Measurements from ENCODE around the gene C19orf44. TPM values are rescaled to one million over a fixed set of nuclear protein-coding genes. Genes with fewer than 3 reads are reported as not detected.

Gene C19orf44
- total and polyA plus RNA-seq, 2 of the 4 experiments (the other 2 are of a cell fraction) = 1.4 to 3.8 TPM

- H3K9ac ChIP-seq (ENCODE audit: low read depth, low read length) = no peak overlapping the region
- H3K23ac ChIP-seq (ENCODE audit: low read depth, low read length) = no peak overlapping the region
- H4K8ac ChIP-seq (ENCODE audit: low read depth in 2 of 2, low read length in 2 of 2) = no peak overlapping the region
- WGBS, 2 experiments (ENCODE audit: extremely low coverage in 2 of 2, insufficient read length in 1 of 2) = no CpG with 5 or more reads among the region's 3 CpGs
- intact Hi-C loops (cut with micrococcal nuclease) (no loop called here), dilution Hi-C loops (cut with HindIII; ENCODE audit: low sequenced_read_pairs, unreplicated experiment) (no loop called here), in situ Hi-C loops (cut with MboI; ENCODE audit: low sequenced_read_pairs) (no loop called here)
- H3K4me1 ChIP-seq (ENCODE audit: control insufficient read depth, insufficient read depth, low read length) = peaks cover 29% of the 10 kb centered on the region
- no peaks in the 10 kb centered on the region for H3K27me3 ChIP-seq (ENCODE audit: control insufficient read depth, insufficient read depth, low read length)
- POLR2A ChIA-PET (ENCODE audit: unreplicated experiment) = no interaction called here
- DNase-seq (no peak), ATAC-seq (ENCODE audit: low read depth) (no peak)
- no peak overlapping the region for H4K91ac ChIP-seq (ENCODE audit: insufficient read depth, low read depth, low read length)
- TF ChIP-seq CEBPB (IDR thresholded peaks at IDR 0.05; ENCODE audit: low read depth, low read length) = no peak
- TF ChIP-seq NFE2L2 (IDR thresholded peaks at IDR 0.05; ENCODE audit: low read depth, low read length) = no peak
- no peak for TF ChIP-seq ELK1 (IDR thresholded peaks at IDR 0.05; ENCODE audit: borderline replicate concordance, low read depth, low read length)
- no peak for TF ChIP-seq CHD1 (IDR thresholded peaks at IDR 0.05; ENCODE audit: low read depth, low read length)
- TF ChIP-seq BHLHE40 (IDR thresholded peaks at IDR 0.05; ENCODE audit: low read depth, low read length) = no peak
- TF ChIP-seq MXI1 (IDR thresholded peaks at IDR 0.05; ENCODE audit: borderline replicate concordance, low read depth, low read length) = no peak
- TF ChIP-seq MAFK (IDR thresholded peaks at IDR 0.05; ENCODE audit: low read depth, low read length) = no peak
- TF ChIP-seq CTCF (conservative IDR thresholded peaks at IDR 0.05; ENCODE audit: low read depth, low read length) = no peak
- TF ChIP-seq RFX5 (IDR thresholded peaks at IDR 0.05; ENCODE audit: low read depth, low read length) = no peak
- no peak for TF ChIP-seq RCOR1 (IDR thresholded peaks at IDR 0.05; ENCODE audit: insufficient replicate concordance, low read length)
- TF ChIP-seq FOS (IDR thresholded peaks at IDR 0.05; ENCODE audit: low read depth, low read length) = no peak
- TF ChIP-seq POLR2A (IDR thresholded peaks at IDR 0.05; ENCODE audit: low read depth, low read length) = no peak
- TF ChIP-seq USF2 (IDR thresholded peaks at IDR 0.05; ENCODE audit: low read depth, low read length) = no peak
- TF ChIP-seq SMC3 (IDR thresholded peaks at IDR 0.05; ENCODE audit: low read depth, low read length) = no peak
- TF ChIP-seq RAD21 (IDR thresholded peaks at IDR 0.05; ENCODE audit: low read length) = no peak
- TF ChIP-seq MAZ (IDR thresholded peaks at IDR 0.05; ENCODE audit: borderline replicate concordance, low read depth, low read length) = no peak
- H3K18ac ChIP-seq (ENCODE audit: low read depth, low read length) = no peak overlapping the region
- H2AFZ ChIP-seq (replicated peaks; ENCODE audit: low read length, poor library complexity) = no peak overlapping the region
- no TSS peak for BruUV-seq (replicated peaks)
- H3K9me3 ChIP-seq (ENCODE audit: control insufficient read depth, insufficient read depth, low read length) = no peaks in the 10 kb centered on the region
- no peak overlapping the region for H3K4me2 ChIP-seq (ENCODE audit: low read depth, low read length)
- no peak overlapping the region for H3K14ac ChIP-seq (replicated peaks; ENCODE audit: low read depth, low read length)
- no peak overlapping the region for H2BK5ac ChIP-seq (ENCODE audit: low read depth, low read length, poor library complexity, severe bottlenecking)
- no peaks in the 10 kb centered on the region for H3K36me3 ChIP-seq (ENCODE audit: control insufficient read depth, insufficient read depth, low read length)
- H3K9me1 ChIP-seq (ENCODE audit: insufficient read depth, low read length) = peaks cover 50% of the 10 kb centered on the region
- H3K4me3 ChIP-seq (ENCODE audit: insufficient read depth, low read depth, low read length) = no peak overlapping the region
- no peak overlapping the region for H3K4ac ChIP-seq (ENCODE audit: low read depth, low read length)
- H3K27ac ChIP-seq (ENCODE audit: insufficient read depth, low read length) = no peak overlapping the region
- H2BK20ac ChIP-seq (ENCODE audit: low read depth, low read length) = no peak overlapping the region
- no peak overlapping the region for H2BK120ac ChIP-seq (ENCODE audit: low read depth, low read length)
- CTCF ChIA-PET = no interaction called here
- H2BK15ac ChIP-seq (ENCODE audit: low read depth, low read length) = no peak overlapping the region
- H3K79me1 ChIP-seq (ENCODE audit: low read depth in 1 of 2, low read length in 2 of 2) = peaks cover 65 to 96% of the 10 kb centered on the region in 2 experiments
- no peak overlapping the region for H3K56ac ChIP-seq (ENCODE audit: extremely low read depth, insufficient read depth, low read length)
- no peak overlapping the region for H4K5ac ChIP-seq (ENCODE audit: low read depth, low read length)
- H4K20me1 ChIP-seq (ENCODE audit: insufficient read depth, low read length) = peaks cover 90% of the 10 kb centered on the region
- no peak overlapping the region for H2AK5ac ChIP-seq (ENCODE audit: low read depth, low read length)
- no peak overlapping the region for H2AK9ac ChIP-seq (replicated peaks; ENCODE audit: low read depth, low read length, poor library complexity)
Measured at GRCh38 chr19:16459680-16460079, 36.5 kb upstream of the C19orf44 start.

Data from IMR-90 (cell line).